Sciatic nerve (tissue), 2 donors: ENCODE results near the gene GCC1. TPM values are rescaled to one million over a fixed set of nuclear protein-coding genes. Genes with fewer than 3 reads are reported as not detected.
"Not testable (repeated sequence)": the region's sequence is repeated elsewhere in the genome, so short reads cannot be mapped to it uniquely, and the experiment has no call there.

Experiments used
- ATAC-seq: fragments of 200-7000 bp; cut with Tn5 transposase; one replicate; pipeline ENCODE4 v1.9.1; 2020; ENCODE audit warnings: mild to moderate bottlenecking, moderate library complexity
- DNase-seq: peaks from one replicate; pipeline ENCODE4 v3.0.0-alpha.2; 2020; ENCODE audit warnings: low spot score
- intact Hi-C: fragments of 100-400 bp; cut with DNase I; formaldehyde crosslinking; loops from one replicate; pipeline ENCODE4 v1.14.2; 2022
- total RNA-seq: library from RNA; stranded (reverse); fragmentation: NEBNext Ultra II Directional; extraction: Animal tissue kit (Norgen Biotek cat#: 25700); gene quantifications from one replicate; pipeline ENCODE4 v1.2.1, GENCODE V29; 2021
- donor health status: DM: no; HTN: no; CAD: no.
- donor health status: DM: no; HTN: no; CAD: no.

Gene GCC1
- total RNA-seq, 1 donor from 2014 or later = 14.4 TPM

- intact Hi-C loops = no loop called here
Observed at GRCh38 chr7:127546313-127546712, 39.1 kb downstream of the GCC1 start.

GRCh38 chr7:127541548-127541947, 43.8 kb downstream of the GCC1 start:
- intact Hi-C loops = no loop called here
- ATAC-seq (no peak), DNase-seq (no peak)

More at GRCh38 chr7:127546313-127546712, 39.1 kb downstream of the GCC1 start:
- no peak for DNase-seq
- ATAC-seq = no peak

GRCh38 chr7:127540461-127540860, 44.9 kb downstream of the GCC1 start:
- DNase-seq, intact Hi-C loops, ATAC-seq: not testable (repeated sequence)

GRCh38 chr7:127539116-127539515, 46.3 kb downstream of the GCC1 start:
- no peak for DNase-seq
- no peak for ATAC-seq
- intact Hi-C loops = no loop called here

- DNase-seq (no peak), ATAC-seq (no peak)
- intact Hi-C loops = no loop called here
Observed at GRCh38 chr7:127536741-127537140, 48.7 kb downstream of the GCC1 start.

- ATAC-seq (no peak), DNase-seq (no peak)
- intact Hi-C loops = no loop called here
Observed at GRCh38 chr7:127536394-127536691, 49.1 kb downstream of the GCC1 start.

GRCh38 chr7:127535546-127536393, 49.6 kb downstream of the GCC1 start:
- intact Hi-C loops = loop anchor here (2.0 kb wide), 1 partner anchor 51 kb away; no protein-coding TSS in a partner anchor
- no peak for DNase-seq
- ATAC-seq = no peak

GRCh38 chr7:127534636-127535035, 50.8 kb downstream of the GCC1 start:
- no peak for ATAC-seq
- intact Hi-C loops = loop anchor here (2.0 kb wide), 1 partner anchor 50 kb away; no protein-coding TSS in a partner anchor
- no peak for DNase-seq

- intact Hi-C loops = no loop called here
- ATAC-seq = no peak
- no peak for DNase-seq
Observed at GRCh38 chr7:127532736-127533135, 52.7 kb downstream of the GCC1 start.

- no peak for DNase-seq
- no peak for ATAC-seq
- intact Hi-C loops = no loop called here
Observed at GRCh38 chr7:127532151-127532550, 53.2 kb downstream of the GCC1 start.

Other genes starting within 250 kb of the GCC1 start
- gene ZNF800, start 192.9 kb downstream of the GCC1 start, total RNA-seq = 39.2 TPM
- 81.7 TPM for gene ARF5, start 2.8 kb upstream of the GCC1 start, total RNA-seq
- 0.27 TPM for gene FSCN3, start 8.1 kb upstream of the GCC1 start, total RNA-seq
- gene PAX4, start 32.5 kb upstream of the GCC1 start, total RNA-seq = not detected
- 125 TPM for gene SND1, start 66.6 kb upstream of the GCC1 start, total RNA-seq